Stimulated activated CD4-positive, alpha-beta T cell treated with anti-CD3 and anti-CD28 coated beads, Interleukin-4, amount 100 ng/mL, for 48 hours (primary cell): ENCODE data around the gene CDC42BPG.

Experiments
- DNase-seq, 2 donors: peaks; one replicate each; pipeline ENCODE4 v3.0.0-alpha.2; 2020; ENCODE audit warnings: low read depth in 2 of 2

CDC42BPG gene, protein sequence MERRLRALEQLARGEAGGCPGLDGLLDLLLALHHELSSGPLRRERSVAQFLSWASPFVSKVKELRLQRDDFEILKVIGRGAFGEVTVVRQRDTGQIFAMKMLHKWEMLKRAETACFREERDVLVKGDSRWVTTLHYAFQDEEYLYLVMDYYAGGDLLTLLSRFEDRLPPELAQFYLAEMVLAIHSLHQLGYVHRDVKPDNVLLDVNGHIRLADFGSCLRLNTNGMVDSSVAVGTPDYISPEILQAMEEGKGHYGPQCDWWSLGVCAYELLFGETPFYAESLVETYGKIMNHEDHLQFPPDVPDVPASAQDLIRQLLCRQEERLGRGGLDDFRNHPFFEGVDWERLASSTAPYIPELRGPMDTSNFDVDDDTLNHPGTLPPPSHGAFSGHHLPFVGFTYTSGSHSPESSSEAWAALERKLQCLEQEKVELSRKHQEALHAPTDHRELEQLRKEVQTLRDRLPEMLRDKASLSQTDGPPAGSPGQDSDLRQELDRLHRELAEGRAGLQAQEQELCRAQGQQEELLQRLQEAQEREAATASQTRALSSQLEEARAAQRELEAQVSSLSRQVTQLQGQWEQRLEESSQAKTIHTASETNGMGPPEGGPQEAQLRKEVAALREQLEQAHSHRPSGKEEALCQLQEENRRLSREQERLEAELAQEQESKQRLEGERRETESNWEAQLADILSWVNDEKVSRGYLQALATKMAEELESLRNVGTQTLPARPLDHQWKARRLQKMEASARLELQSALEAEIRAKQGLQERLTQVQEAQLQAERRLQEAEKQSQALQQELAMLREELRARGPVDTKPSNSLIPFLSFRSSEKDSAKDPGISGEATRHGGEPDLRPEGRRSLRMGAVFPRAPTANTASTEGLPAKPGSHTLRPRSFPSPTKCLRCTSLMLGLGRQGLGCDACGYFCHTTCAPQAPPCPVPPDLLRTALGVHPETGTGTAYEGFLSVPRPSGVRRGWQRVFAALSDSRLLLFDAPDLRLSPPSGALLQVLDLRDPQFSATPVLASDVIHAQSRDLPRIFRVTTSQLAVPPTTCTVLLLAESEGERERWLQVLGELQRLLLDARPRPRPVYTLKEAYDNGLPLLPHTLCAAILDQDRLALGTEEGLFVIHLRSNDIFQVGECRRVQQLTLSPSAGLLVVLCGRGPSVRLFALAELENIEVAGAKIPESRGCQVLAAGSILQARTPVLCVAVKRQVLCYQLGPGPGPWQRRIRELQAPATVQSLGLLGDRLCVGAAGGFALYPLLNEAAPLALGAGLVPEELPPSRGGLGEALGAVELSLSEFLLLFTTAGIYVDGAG (N-terminal part only)

DNA sequence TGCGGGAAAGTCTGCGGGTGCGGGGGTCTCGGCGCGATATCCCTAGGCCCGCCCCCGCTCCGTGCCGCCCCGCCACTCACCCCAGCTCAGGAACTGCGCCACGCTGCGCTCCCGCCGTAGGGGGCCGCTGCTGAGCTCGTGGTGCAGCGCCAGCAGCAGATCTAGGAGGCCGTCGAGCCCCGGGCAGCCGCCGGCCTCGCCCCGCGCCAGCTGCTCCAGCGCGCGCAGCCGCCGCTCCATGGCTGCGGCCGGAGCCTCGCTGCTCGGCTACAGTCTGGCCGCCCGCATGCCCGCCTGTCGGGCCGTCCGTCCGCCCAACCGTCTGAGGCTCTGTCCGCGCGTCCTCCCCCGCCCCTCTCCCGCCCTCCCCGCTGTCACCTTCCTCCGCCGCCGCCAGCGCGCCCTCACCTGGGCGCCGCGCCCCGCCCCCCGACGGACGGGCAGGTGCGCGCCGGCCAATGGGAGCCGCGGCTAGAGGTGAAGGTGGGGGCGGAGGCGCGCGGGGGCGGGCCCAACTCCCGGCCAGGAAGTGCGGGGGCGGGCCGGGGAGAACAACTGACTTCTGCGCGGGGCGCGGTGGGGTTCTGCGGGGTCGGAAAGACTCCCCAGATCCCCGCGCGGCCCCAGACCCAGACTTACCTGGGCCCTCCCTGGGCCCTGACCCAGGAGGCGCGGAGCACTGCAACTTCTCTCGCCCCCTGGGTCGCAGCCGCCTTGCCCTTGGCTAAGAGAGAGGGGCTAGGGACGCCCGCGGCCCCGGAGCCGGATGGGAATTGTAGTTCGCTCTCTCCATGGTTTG is at the start of gene CDC42BPG:
CDC42BPG (minus strand) TSS at position 324 of the 799 bp plus-strand sequence; CDS start at position 240, 84 bp downstream.
- DNase-seq = peak; percentile 58 to 63

DNA sequence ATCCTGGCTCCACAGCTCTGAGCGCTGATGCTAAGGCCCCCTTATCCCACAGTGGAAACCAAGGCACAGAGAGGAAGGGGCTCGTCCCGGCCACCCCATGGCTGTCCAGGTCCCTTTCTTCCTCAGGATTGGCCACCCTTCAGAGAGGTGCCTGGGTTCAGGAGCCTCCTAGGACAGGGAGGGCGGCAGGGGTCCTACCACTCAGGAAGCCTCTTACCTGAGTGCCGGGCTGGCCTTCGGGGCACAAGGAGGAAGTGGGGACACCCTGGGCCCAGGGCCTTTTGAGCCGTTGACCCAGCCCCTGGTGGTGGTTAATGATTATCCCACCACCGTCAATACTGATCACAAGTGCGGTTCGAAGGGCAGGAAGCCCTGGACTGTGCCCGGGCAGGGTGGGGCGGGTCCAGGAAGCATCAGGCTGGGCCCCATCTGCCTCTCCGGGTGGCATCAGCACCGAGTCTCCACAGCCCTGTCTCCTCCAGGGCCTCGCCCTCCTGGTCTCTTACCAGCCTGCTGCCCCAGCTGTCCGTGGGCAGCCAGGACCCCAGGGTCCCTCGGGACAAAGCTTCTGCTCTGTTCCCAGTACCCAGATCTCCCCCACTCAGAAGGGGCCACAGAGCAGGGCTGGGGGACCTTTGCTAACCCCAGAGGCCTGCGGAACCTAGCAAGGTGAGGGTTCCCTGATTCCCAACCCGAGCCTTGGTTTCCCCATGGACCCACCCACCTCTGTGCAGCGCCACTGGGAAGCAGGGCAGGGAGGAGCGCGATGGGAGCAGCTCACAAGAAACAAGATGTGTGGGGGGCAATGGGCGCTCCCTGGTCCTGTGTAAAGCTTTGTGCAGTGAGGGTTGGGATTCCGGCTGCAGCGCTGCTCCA is 49.0 kb upstream of the CDC42BPG start:
- DNase-seq = no peak

DNA sequence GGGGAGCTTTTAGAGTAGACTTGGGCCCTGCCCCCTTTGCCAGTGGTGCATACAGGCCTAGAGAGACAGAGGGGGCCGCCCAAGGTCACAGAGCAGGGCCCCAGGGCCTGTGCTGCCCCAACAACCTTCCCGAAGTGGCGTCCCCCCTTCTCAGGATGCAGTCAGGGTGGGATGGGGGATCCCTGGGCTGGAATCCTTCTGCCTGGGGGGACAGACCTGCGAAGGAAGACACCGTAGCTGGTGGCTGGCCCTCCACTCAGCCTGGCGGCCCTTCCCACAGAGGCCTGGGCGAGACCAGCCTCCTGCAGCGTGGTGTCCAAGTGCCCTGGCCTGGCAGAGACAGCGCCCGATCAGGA is 48.4 kb upstream of the CDC42BPG start:
- DNase-seq = no peak

DNA sequence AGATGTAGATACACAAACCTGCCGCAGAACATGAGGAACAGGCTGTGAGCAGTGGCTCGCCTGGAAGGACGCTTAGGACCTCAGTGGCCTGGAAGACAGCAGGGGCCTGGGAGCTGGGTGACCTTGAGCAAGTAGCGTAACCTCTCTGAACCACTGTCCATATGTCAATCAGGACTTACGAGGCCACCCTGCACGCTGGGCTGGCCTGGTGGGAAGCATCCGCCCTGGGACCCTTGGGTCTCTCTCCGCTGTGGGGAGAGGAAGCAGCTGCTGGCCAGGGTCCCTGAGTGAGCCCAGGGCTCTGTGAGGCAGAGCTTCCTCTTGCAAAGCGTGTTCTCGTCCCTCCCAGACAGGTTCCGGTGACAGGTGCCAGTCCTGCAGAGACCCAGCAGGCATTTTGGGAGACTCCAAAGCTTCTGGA is 48.0 kb upstream of the CDC42BPG start:
- DNase-seq = no peak

DNA sequence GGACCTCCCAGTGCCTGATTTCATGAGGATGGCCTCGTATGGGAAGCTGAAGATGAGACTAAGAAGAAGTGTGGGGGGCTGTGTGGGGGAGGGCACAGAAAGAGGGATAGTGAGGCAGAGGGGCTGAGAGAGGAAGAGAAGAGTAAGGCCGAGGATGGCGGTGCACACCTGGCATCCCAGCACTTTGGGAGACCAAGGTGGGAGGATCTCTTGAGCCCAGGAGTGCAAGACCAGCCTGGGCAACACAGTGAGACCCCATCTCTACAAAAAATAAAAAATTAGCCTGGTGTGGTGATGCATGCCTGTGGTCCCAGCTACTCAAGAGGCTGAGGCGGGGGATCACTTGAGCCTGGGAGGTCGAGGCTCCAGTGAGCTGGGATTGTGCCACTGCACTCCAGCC is 47.4 kb upstream of the CDC42BPG start:
- no peak for DNase-seq

DNA sequence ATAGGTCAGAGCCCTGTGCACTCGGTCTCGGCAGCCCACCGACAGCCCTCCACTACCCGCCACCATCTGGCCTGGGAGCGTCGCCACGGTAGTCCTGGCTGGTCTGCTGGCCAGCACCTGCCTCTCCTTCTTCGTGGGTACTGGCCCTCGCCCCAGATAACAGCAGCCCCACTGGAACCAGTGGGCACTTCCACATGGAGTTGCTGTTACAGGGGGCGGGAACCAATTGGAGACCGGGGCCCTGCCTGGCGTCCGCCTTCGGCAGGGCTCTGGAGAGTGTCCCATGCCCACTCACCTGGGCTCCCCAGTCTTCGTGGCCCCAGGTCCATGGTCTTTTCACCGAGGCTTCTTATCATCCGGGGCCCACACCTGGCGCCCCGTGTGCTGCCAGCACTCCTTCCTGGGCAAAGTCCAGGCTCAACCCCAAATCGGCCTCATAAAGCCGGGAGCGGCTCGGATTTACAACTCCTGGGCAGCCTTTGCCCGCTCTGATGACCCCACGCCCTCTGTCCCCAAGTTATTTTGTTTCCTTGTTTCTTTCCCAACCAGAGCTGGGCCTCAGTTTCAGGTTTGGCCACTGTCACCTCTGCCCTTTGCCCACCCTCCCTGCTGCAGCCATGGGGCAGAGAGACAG is 46.9 kb upstream of the CDC42BPG start:
- DNase-seq = no peak

DNA sequence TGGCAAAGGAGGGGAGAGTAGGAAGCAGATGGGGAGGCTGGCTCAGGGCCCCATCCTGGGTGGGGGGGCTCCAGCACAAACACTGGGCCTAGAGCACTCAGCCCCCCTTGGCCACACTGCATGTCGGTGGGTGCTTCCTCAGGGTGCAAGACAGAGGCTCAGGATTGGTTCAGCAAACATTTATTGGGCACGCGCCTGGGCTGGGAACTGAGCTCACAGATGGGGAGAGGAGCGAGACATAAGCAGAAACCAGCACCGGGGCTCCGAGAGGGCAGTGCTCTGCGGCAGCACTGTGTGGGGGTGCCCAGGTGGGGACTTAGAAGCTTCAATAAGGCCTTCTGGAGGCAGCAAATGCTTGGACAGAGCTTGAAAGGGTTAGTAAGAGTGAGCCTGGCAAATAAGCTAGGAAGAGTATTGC is 46.1 kb upstream of the CDC42BPG start:
- no peak for DNase-seq

DNA sequence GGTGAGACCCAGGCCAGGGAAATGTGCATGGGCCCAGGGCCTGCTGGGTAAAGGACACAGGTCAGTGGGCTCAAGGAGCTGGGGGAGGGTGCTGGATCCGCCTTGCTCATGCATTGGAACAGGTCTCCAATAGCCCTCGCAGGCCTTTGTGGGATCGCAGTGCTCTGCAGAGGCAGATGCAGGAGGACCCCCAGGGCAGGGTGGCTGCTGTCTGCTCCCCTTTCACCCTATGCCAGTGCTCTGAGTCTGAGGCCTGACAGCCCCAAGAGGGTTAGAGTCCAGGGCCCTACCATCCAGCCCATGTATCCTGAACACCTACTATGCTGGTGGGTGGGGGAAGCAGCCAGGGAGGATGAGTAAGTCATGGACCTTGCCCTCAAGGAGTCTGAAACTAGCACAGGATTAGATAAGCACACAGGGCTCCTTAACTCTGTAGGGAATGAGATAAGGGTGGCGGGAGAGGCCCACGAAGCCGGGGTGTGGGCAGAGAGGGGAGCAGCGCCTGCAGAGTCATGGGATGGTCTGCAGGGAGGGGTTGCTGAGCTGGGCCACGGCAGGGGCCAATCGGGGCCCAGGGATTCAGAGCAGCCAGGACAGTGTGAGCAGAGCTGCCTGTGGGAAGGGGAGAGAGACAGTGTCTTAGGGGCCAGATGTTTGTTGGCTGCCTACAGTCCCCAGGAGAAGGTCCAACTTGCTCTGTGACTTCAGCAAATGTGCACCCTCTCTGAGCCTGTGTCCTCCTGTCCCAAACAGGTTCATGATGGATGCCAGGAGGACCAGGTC is 44.5 kb upstream of the CDC42BPG start:
- no peak for DNase-seq

DNA sequence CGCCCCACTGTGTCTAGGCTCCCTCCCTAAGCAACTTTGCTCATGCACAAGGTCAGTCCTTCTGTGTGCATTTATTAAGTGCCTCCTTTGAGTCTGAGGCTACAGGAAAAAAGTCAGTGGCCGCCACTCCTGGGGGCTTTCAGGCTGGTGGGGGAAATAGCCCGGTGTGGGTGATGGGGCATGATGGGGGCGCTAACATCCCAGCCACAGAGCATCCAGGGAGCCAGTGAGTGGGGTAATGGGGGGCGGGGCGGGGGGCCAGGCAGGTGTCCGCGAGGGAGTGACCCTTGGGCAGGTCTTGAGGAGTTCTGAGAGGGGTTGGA is 43.9 kb upstream of the CDC42BPG start:
- no peak for DNase-seq

DNA sequence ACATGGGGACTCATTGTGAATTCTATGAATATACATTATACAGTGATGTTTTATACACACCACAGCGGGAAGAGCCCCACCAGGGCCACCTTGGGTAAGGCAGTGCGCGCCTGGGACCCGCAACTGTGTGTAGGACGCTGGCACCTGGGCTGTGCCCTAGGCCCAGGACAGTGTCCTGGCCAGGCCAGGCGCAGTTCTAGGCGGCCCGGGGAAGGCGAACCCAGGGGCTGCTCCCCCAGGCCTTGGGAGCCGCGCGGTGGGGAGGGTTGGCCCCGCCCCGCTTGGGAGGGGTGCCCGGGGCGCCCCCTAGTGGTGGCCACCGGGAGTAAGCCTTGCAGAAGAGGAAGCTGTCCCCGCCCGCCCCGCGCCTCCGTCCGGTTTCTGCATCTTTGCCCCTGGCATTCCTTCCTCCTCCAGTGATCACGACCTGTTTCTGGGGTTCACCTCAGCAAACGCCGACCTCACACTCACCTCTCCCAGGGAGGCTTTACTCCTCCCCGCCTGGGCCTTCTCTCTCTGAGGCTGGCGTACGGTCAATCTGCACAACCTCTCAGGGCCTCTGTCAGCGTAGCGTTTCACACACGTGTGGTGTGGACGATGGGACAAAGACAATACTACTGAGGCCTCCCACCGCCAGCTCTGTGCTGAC is 43.4 kb upstream of the CDC42BPG start:
- peak; percentile 77 to 90 for DNase-seq

DNA sequence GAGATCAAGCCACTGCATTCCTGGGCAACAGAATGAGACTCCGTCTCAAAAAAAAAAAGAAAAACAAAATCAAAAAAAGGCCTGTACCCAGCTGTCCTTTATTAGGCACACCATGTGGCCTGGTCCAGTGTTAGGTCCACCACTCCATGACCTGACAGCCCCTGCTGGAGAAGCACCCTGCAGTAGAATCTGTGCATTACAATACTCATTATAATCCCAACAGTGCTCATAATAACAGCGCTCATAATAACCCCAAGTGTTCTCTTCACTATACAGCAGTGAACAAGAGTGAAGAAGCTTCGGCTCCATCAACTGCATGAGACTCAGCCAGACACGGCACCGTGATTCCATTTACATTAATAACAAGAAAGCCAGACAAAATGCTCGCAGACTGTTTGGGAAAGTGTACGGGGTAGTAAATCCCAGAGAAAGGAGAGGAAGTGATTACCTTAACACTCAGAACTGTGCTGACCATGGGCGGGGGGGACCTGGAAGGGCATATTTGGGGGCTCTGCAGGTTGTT is 42.8 kb upstream of the CDC42BPG start:
- DNase-seq = no peak

DNA sequence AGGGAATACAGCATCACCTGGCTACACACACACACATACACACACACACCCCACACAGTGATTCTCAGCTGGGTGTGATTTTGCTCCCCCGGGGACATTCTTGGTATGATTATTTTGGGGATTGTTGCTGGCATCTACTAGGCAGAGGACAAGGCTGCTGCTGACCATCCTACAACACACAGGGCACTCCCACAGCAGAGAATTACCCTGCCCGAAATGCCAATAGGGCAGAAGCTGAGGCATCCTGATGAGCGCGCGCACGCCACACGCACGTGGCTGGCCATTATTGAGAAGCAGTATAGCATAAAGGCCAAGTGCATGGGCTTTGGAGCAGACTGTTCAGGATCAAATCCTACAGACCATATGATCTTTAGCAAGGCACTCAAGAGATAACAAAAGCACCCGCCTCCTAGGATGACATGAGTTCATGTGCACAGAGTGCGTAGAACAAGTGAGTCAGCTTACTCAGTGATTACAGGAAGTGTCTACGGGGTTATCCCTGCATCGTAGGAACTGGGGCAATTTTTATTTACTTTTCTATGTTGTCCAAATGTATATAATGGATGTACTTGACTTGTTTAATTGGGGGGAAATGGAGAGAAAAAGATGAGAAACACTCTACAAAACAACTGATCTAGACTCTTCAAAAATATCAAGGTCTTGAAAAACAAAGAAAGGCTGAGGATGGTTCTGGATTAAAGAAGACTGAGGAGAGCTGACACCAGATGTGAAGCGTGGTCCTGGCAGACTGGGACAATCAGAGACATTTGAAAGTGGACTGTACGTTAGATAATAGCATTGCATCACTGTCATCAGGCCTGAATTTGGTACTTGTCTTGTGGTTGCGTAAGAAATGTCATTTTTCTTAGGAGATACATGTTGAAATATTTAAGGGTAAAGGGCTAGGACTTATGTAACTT is 41.2 kb upstream of the CDC42BPG start:
- DNase-seq = no peak

DNA sequence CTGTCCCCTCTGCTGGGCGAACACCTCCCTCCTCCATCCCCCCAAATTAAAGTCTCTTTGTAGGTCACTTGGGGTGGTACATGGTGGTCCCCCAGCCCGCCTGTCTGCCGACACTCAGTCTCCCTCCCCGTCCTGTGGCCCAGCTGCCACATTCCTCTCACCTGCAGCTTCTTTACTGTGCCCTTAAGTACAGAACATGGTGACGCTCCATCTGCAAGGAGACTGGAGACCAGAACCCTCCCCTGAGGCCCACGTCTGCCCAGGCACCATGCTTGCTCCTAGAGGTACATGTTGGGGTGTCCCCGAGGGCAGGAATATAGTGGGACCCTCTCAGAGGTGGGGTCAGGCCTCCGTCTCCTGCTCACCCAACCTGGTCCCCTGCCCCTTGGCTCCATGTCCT is 39.6 kb upstream of the CDC42BPG start:
- DNase-seq = no peak

DNA sequence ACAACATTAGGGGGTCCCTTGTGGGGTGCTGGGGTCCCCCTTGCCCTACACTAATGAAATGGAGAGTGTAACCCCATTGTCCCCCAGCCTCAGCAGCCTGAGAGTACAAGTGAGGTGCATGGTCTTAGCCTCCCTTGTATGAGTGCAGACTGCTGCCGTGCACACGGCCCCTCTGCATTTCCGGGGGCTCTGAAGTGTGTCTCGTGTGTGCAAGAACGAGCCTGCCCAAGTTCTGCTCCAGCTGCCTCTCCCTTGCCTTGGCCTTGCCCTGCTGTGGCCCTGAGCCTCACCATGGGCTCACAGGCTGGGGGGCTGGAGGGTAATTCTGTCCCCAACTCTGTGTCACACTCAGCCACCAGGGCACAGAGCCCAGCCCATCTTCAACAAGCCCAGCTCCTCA is 39.1 kb upstream of the CDC42BPG start:
- no peak for DNase-seq

DNA sequence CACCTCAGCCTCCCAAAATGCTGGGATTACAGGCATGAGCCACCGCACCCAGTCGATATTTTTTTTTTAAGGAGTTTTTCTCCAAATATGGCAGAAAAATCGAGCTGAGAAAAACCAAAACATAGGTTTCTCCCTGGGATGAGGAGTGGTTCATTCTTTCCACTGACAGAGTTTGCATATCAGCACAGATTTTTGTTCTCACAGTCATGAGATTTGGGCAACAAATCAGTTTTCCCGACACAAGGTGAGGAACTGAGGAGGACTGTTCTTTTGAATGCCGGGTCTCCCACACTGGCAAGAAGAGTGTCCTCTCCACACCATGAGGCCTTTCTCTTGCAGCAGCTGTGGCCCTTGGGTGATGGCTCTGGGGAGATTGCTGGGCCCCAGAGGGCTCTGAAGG is 37.8 kb upstream of the CDC42BPG start:
- no peak for DNase-seq

DNA sequence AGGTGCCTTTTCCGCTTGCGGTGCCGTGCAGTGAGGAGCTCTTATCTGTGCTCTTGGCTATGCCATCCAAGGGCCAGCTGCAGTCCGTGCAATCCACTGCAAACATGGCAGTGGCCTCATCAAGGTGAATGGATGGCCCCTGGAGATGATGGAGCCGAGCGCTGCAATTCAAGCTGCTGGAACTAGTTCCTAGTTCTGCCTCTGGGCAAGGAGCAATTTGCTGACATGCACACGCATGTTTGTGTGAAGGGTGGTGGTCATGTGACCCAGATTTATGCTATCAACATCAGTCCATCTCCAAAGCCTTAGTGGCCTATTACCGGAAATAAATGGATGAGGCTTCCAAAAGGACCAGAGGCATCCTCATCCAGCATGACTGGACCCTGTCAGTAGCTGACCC is 37.0 kb upstream of the CDC42BPG start:
- no peak for DNase-seq
